Mesenteric fat pad (tissue), 1 donor: ENCODE results near the gene ELP2. TPM values are rescaled to one million over a fixed set of nuclear protein-coding genes. Genes with fewer than 3 reads are reported as not detected.
"Not testable (repeated sequence)": the region's sequence is repeated elsewhere in the genome, so short reads cannot be mapped to it uniquely, and the experiment has no call there.

Experiments used
- DNase-seq: peaks from one replicate; pipeline ENCODE4 v3.0.0-alpha.2; 2020; ENCODE audit warnings: low spot score
- total RNA-seq: library from RNA; stranded (reverse); fragmentation: NEBNext Ultra II Directional; extraction: Animal tissue kit (Norgen Biotek cat#: 25700); gene quantifications from one replicate; pipeline ENCODE4 v1.2.1, GENCODE V29; 2021
- donor health status: DM: yes; HTN: yes; CAD: no.

Gene ELP2
- total RNA-seq, 1 donor from 2014 or later = 71.8 TPM

DNA sequence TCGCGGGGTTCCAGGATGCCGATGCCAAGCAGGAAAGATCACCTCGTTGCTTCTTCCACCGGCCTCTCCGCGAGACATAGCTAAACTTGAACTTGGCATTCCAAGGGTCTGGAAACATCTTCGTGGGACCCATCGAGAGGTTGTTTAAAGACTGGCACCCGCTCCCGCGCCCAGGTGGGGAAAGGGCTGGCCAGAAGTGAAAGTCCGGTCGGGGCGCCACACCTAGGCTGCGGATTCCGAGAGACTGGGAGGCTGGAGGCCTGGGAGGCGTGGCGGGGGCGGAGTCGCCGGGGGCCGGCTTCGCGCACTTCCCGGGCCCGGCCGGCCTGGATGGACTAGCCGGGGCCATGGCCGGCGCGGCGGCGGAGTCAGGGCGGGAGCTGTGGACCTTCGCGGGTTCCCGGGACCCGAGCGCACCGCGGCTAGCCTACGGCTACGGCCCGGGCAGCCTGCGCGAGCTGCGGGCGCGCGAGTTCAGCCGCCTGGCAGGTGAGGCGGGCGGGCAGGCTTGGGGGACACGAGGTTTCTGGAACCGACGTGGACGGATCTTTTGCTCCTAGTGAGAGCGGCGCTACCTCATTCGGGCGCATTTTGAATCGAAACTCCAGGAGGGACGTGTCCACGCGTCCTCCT is 57.6 kb downstream of the ELP2 start, which contains the start of gene MOCOS:
MOCOS (plus strand) TSS at position 305 of the 633 bp plus-strand sequence; CDS start at position 348, 43 bp downstream.
- DNase-seq = peak; percentile 94

DNA sequence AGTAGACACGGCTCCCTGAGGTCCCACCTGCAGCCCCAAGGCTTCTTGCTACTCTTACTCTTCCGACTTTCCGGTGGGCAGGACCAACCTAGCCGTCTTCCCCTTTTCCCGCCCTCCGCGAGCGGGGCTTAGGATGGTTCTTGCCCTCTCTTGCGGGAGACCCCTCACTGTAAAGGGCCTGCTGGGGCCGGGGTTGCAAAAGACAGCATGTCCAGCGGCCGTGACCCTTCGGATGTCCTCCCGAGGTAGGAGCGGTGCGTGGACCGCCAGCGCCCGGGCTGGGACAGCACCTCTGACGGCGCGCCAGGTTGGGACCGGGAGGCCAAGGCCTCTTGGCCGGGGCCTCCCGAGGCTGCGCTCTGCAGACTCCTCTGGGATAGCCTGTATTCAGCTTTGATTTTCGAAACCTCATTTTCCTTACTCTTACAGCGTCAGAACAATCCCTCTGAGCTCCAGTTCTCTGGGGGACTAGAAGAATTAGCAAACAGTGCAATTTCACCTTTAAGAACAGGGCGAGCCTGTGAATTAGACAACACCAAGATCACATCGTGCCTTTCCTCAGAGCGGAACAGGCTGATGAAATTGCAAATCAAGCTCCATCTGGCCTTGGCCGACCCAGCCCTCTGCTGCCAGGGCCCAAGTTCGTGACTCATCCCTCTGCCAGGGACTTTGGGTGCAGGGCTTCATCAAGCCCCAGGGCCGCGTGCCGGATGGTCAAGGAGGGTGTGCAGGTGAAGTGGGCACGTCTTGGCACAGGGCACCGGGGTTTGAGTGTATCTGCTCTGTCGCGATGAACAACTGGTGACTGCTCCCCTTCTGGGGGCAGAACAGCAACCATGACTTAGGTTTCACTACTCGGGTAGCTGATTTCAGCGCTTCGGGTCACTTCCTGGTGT is 58.4 kb downstream of the ELP2 start:
- peak; percentile 87 for DNase-seq

DNA sequence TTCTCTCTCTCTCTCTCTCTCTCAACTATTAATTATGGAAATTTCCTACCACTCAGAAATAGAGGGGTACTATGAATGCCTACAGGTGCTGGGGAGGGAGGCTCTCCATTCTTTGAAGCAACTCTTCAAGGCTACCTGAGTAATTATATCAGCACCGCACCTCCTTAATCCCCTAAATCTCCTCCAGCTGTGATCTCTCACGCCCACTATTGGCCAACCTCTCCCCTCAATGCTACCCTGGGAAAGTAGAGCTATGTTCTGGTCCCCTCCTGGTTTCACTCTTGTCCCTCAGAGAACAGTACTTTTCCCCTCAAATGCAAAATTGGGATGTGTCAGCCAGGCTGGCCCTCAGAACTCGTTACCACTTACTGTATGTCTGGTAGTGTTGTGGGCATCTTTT is 59.2 kb downstream of the ELP2 start:
- peak; percentile 30 for DNase-seq

DNA sequence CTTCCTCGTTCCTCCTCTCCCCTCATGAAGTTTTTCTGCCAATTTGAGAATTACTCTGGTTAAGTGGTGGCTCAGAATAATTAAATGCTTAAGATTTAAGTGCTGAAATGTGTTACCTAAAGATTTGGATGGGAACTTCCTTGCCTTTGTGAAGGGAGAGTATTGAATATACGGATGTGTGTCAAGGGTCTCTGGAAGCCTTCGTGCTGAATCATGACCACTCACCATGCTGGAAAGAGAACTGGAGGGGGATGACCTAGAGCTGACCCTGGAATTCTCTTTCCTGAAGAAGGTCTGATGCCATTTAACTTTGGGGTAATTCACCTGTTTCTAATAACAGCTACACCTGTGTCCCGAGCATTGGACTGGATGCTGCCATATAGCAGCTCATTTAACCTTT is 59.8 kb downstream of the ELP2 start:
- no peak for DNase-seq

GRCh38 chr18:36191286-36191685 is 61.6 kb downstream of the ELP2 start:
- DNase-seq = peak; percentile 49

DNA sequence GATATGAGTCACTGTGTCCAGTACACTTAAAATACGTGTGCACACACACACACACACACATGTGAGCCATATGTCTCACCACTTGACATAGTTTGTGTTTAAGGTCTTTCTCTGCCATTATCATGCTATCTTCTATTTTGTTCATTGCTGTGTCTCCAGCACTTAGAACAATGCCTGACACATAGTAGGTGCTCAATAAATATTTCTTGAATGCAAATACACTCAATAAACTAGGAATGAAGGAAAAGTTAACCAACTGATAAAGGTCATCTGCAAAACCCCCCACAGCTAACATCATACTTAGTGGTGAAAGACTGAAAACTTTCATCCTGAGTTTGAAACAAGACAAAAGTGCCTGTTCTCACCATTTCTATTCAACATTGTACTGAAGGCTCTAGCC is 62.0 kb downstream of the ELP2 start:
- DNase-seq = no peak

DNA sequence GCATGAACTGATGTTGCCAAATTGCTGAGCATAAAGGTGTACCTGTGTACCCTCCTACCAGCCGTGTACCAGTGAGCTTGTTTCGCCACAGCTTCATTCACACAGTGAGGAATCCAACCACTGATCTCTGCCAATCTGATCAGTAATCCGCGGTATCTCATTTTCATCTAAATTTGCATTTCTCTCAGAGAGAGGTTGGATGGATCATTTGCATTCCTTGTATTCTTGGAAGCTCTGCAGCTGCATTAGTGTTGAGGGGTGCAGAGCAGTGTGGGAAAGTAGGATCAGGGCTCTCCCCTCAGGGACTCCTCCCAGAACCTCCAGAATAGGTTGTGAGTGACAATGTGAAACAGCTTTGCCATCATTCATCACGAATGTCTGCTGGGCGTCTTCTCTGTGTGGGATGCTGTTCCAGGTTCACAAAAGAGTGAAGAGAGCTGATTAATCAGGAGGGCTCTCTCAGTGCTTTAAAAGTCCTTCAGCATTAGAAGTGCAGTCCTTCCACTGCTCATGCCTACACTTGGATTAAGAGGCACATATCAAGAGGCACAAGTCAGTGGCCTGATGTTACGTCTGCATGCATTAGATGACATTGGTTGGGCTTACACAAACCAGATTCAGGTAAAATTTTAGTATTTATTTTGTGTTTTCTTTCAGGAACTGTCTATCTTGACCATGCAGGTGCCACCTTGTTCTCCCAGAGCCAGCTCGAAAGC is 65.1 kb downstream of the ELP2 start:
- peak; percentile 6 for DNase-seq

DNA sequence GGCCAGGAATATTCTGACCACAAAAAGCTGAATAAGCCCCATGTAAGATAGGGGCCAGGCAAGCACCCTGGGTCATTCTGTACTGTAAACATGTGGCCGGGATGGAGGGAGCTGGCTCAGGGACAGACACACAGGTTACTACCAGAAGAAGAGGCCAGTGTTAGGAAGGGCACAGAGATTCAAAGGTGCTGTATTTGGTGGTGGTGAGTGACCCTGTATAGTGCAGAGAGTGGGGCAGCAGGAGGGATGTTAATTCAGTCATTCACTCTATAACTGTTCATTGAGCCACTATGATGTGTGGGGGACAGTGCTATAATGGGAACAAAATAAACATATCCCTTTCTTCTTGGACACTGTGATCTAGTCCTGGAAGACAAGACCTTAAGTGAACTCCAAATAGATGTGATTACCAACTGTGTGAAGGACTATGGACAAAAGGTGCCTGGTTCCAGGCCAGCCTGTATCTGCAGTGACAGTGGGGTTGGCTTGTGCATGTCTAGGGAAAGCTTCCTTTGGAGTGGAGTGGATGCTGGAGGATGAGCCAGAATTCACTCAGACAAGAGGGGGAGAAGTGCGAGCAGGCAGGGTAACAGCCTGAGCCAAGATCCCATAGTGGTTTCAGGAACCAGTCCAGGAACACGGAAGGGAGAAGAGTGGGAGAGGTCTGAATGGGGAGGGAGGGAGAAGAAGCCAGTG is 65.9 kb downstream of the ELP2 start:
- DNase-seq = peak; percentile 14

- DNase-seq = peak; percentile 1
Observed at GRCh38 chr18:36196238-36196995, 66.7 kb downstream of the ELP2 start.

DNA sequence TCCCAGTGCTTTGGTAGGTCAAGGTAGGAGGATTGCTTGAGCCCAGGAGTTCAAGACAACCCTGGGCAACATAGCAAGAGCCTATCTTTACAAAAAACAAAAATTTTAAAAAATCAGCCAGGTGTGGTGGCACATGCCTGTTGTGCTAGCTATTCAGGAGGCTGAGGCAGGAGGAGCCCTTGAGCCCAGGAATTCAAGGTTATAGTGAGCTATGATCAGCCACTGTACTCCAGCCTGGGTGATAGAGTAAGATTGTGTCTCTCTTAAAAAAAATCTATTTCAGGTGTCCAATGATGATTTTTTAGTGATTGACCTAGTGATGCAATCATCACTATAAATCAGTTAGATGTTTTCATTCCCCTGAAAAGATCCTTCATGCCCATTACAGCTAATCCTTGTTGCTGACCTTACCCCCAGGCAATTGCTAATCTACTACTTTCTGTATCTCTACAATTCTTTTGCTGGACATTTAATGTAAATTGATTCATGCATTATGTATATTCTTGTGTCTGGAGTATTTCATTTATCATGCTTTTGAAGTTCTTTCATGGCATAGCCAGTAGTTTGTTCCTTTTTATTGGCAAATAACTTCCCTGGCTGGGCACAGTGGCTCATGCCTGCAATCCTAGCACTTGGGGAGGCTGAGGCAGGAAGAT is 67.9 kb downstream of the ELP2 start:
- DNase-seq = no peak

DNA sequence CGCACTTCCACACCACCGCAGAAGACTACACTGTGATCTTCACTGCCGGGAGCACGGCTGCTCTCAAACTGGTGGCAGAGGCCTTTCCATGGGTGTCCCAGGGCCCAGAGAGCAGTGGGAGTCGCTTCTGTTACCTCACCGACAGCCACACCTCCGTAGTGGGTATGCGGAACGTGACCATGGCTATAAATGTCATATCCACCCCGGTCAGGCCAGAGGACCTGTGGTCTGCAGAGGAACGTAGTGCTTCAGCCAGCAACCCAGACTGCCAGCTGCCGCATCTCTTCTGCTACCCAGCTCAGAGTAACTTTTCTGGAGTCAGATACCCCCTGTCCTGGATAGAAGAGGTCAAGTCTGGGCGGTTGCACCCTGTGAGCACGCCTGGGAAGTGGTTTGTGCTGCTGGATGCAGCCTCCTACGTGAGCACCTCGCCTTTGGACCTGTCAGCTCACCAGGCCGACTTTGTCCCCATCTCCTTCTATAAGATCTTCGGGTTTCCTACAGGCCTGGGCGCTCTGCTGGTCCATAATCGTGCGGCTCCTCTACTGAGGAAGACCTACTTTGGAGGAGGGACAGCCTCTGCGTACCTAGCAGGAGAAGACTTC is 70.1 kb downstream of the ELP2 start:
- peak; percentile 81 for DNase-seq

GRCh38 chr18:36200354-36200771 is 70.7 kb downstream of the ELP2 start:
- no peak for DNase-seq

DNA sequence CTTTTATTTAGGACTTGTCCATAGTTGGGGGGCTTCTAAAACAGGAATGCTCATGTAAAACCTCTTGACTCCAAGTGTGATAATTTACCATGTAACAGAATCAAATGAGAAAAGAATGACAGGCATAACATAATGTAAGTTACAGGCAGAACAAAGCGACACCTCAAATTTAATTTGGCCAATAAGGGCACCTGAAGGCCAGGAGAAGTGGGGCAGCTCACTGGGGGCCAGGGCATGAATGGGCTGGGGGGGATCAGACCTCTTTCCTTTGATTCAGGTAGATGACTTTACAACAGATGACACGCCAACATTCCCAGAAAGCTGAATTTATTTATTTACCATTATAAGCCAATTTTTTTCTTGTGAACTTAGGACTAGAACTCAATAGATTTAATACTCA is 72.1 kb downstream of the ELP2 start:
- no peak for DNase-seq

DNA sequence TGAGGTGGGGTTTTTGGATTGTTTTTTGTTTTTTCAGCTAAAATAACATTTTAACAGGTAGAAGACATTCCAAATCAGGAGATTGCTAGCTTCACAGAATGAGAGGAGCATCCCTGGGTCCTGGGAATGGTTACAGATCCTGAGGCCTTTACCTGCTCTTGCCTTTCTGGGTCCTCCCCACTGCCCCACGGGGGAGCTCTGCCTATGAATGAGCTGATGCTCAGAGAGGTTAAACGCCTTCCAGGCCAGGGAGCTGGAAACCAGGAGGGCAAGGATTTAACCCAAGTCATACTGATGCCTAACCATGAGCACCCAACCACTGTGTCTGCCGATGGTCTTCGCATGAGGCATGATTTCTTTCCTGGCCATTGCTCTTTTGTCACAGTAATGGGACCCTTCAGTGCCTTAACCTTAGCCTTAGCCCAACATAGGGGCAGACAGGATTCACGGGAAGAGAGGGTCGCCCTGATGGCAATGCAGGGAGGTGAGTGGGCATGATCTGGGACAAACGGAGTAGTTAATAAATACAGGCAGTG is 73.7 kb downstream of the ELP2 start:
- peak; percentile 22 for DNase-seq

DNA sequence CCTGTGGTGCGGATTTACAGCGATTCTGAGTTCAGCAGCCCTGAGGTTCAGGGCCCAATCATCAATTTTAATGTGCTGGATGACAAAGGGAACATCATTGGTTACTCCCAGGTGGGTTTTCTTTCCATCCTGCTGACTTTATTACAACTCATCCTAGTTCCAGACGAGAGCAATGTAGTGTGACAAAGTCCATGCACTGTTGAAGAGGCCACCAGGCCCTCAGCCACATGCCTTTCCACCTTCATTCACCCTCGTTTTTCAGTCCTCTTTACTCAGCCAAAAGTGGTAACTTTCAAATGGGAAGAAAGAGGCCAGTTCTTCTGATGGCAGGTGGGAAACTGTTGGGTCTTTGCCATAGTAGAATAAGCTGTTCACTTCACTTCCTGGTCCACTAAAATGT is 75.5 kb downstream of the ELP2 start:
- DNase-seq = peak; percentile 26

- no peak for DNase-seq
Observed at GRCh38 chr18:36207303-36207702, 77.6 kb downstream of the ELP2 start.

- DNase-seq = not testable (repeated sequence)
Observed at GRCh38 chr18:36207969-36208368, 78.3 kb downstream of the ELP2 start.

DNA sequence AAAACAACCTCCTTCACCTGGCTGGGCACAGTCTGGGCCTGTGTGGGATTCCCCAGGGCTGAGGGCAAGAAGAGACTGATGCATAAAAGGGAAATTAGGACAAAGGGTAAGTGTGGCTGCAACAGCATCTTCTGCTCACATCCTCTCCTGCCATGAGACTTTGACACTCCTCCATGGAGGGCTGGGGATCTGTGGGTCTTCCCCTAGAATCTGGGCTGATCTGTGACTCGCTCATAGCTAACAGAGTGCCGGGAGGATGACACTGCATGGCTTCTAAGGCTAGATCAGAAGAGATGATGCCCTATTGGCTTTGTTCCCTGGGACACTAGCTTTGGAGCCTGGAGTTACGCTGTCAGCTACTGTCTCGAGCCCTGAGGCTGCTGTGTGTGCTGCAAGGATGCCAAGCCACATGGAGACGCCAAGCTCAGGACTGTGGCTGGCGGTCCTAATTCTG is 81.9 kb downstream of the ELP2 start:
- peak; percentile 55 for DNase-seq
